Stimulated activated CD4-positive, alpha-beta T cell treated with anti-CD3 and anti-CD28 coated beads, Interleukin-1b, Interleukin-23, amount 100 ng/mL, for 24 hours (primary cell): ENCODE results near the gene GALNT10.

Source experiments
- DNase-seq, 4 experiments: peaks; one replicate each; pipeline ENCODE4 v3.0.0-alpha.2; 2020; ENCODE audit warnings: low read depth in 4 of 4, low spot score in 1 of 4

GALNT10 gene

DNA sequence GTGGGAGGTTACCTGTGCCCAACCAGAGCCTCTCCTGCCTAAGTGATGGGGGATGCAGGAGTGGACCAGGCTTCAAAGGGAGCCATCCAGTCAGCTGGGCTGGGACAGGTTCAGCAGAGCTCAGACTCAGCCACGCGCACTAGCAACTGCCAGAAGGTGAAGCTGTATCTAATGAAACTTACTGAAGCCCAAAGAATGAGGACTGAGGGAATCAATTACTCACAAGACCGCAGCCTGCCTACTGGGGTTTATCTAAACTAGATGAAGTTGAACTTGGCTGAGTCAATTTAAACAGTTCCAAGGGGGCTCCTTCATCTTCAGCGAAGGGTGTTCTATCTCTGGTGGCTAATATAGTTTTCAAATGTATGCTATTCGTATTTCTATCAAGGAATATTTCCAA, 276.1 kb downstream of the GALNT10 start:
- DNase-seq: no peak

GRCh38 chr5:154467655-154468354, 277.3 kb downstream of the GALNT10 start:
- DNase-seq: peak; percentile 67 to 75 (median 74)

DNA sequence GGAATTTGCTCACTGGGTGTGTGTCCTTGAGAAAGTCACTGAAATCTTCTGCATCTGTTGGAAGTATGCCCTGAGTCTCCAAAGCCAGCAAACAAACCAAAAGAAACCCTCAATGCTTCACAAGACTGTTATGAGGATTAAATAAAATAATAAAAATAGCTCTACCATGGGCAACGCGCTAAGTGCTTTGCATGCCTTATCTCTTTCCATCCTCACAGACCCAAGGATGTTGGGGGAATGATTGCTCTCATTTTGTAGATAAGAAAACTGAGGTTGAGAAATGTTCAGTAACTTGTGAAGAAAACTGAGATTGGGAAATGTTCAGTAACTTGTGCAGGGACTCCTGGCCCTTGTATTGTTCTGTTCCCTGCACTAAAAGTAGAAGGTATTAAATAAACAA, 279.6 kb downstream of the GALNT10 start:
- no peak for DNase-seq
